ENCODE data around the gene PIEZO1.

DNA sequence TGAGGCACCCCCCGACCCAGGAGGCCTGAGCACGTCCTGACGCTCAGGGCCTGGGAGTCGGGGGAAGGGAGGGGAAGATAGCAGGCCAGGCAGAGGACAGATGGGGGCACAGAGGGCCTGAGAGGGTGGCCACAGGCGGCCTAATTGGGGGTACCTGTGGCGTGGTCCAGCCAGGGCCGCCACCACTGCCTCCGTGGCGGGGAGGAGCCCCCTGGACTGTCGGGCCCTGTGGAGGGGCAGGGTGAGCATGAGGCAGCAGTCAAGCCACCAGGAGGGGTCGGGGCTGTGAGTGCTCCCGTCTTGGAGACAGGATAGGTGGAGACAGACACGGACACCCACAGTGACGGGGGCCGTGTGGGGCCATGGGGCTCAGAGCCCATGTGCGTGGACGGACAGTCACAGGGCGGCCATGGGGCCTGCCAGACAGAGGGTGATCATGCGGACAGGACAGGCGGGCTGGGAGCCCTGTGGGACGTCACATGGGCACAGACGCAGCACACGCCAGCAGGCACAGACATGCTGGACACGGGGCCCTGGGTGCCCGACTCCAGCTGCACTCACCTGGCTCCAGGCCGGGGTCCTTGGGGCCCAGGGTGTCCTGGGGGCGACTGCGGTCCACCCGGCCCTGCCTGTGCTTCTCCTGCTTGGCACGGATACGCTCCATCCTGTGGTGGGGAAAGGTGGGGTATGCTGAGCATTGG is 60.0 kb downstream of the PIEZO1 start:
- TF ChIP-seq EZH2 (IDR thresholded peaks at IDR 0.05) (no peak), ZNF274 (IDR thresholded peaks at IDR 0.05; ENCODE audit: low read depth, low read length) (no peak), CEBPB (IDR thresholded peaks at IDR 0.05; ENCODE audit: low read depth) (no peak), TCF7L2 (IDR thresholded peaks at IDR 0.05; ENCODE audit: borderline replicate concordance, extremely low read depth, insufficient read depth, insufficient read length) (no peak), POLR2A (IDR thresholded peaks at IDR 0.05; ENCODE audit: borderline replicate concordance, extremely low read depth, insufficient read depth, insufficient read length) (no peak), RAD21 (IDR thresholded peaks at IDR 0.05; ENCODE audit: low read depth) (no peak), SP1 (IDR thresholded peaks at IDR 0.05; ENCODE audit: low read depth) (no peak)
- TF ChIP-seq, protein P1, sequence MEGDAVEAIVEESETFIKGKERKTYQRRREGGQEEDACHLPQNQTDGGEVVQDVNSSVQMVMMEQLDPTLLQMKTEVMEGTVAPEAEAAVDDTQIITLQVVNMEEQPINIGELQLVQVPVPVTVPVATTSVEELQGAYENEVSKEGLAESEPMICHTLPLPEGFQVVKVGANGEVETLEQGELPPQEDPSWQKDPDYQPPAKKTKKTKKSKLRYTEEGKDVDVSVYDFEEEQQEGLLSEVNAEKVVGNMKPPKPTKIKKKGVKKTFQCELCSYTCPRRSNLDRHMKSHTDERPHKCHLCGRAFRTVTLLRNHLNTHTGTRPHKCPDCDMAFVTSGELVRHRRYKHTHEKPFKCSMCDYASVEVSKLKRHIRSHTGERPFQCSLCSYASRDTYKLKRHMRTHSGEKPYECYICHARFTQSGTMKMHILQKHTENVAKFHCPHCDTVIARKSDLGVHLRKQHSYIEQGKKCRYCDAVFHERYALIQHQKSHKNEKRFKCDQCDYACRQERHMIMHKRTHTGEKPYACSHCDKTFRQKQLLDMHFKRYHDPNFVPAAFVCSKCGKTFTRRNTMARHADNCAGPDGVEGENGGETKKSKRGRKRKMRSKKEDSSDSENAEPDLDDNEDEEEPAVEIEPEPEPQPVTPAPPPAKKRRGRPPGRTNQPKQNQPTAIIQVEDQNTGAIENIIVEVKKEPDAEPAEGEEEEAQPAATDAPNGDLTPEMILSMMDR (IDR thresholded peaks at IDR 0.05 in 2 of 3, conservative IDR thresholded peaks at IDR 0.05 in 1 of 3; ENCODE audit: borderline replicate concordance in 1 of 3, insufficient read depth in 1 of 3, low read depth in 2 of 3, low read length in 2 of 3), result no peak
- TF ChIP-seq, protein P2, sequence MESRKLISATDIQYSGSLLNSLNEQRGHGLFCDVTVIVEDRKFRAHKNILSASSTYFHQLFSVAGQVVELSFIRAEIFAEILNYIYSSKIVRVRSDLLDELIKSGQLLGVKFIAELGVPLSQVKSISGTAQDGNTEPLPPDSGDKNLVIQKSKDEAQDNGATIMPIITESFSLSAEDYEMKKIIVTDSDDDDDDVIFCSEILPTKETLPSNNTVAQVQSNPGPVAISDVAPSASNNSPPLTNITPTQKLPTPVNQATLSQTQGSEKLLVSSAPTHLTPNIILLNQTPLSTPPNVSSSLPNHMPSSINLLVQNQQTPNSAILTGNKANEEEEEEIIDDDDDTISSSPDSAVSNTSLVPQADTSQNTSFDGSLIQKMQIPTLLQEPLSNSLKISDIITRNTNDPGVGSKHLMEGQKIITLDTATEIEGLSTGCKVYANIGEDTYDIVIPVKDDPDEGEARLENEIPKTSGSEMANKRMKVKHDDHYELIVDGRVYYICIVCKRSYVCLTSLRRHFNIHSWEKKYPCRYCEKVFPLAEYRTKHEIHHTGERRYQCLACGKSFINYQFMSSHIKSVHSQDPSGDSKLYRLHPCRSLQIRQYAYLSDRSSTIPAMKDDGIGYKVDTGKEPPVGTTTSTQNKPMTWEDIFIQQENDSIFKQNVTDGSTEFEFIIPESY (IDR thresholded peaks at IDR 0.05; ENCODE audit: extremely low read depth, insufficient replicate concordance, low read length), result no peak

Measured in HCT116 (cell line).